HG03159 (cell line): ENCODE results near the gene COL27A1.
"Not testable (repeated sequence)": the region's sequence is repeated elsewhere in the genome, so short reads cannot be mapped to it uniquely, and the experiment has no call there.

ENCODE experiments used
- ATAC-seq: cut with Tn5 transposase; IDR thresholded peaks from one replicate; pipeline ENCODE4 v1.9.1; 2021; ENCODE audit warnings: mild to moderate bottlenecking, moderate library complexity; ENCODE audit not compliant: unreplicated experiment

The COL27A1 gene

GRCh38 chr9:114180696-114181606 is 25.6 kb downstream of the COL27A1 start:
- no peak for ATAC-seq

GRCh38 chr9:114181607-114182409 is 26.5 kb downstream of the COL27A1 start:
- no peak for ATAC-seq

GRCh38 chr9:114183006-114183405 is 27.7 kb downstream of the COL27A1 start:
- ATAC-seq, result no peak

DNA sequence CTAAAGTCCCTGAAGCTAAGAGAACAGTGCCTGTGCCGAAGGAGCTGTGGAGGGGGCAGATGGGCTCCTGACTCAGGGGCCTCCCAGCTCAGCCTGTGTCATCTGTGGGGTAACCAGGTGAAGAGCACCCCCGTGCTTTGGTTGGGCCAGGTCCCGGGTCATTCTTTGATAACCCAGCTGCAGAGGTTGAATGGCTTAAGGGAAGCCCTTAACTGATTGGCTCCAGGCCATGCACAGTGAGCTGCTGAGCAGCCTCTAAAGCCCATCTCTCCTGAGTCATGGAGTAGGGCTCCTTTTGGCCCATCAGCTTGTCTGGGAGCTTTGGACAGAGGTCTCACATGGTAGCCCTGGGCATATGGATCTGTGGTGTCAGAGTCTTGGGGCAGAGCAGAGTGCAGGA is 28.7 kb downstream of the COL27A1 start:
- ATAC-seq, result no peak

GRCh38 chr9:114184866-114185265 is 29.5 kb downstream of the COL27A1 start:
- ATAC-seq, result no peak

- no peak for ATAC-seq
These were observed 30.5 kb downstream of the COL27A1 start for GRCh38 chr9:114185570-114186490.

DNA sequence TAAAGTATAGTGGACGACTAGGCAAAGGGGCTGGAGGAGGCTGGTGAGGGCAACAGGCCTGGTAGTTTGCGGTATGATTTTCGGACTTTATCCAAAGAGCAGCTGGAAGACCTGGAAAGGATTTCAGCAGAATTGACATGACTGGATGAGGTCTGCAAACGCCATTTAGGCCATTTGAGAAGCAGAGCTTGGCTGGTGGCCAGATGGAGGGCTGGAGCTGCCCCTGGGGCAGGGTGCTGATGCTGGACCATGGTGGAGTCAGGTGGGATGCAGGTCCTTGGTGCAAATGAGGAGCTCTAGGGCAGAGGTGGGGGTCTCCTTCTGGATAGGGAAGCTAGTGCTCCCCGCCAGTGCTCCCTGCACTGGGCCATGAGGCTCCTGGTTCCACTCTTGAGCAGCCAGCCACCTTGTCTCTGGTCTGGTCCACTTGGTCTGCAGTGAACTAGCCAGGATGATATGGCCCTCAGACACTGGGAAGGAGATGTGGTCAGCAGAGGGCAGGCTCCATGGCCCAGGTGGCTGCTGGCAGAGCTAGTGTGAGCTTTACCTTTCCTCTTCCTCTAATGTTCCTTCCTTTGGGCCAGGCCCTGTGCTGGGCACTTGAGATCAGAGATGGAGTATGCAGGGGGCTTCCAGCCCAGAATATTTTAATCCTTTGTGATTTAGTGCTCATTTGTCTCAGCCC is 31.4 kb downstream of the COL27A1 start:
- no peak for ATAC-seq

DNA sequence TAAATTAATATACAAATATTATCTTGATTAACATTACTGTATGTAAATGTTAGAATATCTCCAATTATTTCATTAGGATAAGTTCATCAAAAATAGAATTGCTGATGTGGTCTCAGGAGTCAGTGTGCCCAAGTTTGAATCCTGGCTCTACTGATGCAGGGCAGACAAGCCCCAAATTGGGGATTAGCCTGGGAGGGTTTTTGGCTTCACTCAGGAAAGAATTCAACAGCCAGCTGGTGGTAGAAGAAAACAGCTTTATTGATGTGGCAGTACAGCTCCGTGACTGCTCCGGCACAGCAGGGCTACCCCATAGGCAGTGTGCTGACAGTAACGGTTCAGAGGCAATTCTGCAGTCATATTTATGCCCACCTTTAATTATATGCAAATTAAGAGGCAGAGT is 32.5 kb downstream of the COL27A1 start:
- ATAC-seq, result no peak

- no peak for ATAC-seq
These were observed 34.7 kb downstream of the COL27A1 start for GRCh38 chr9:114189823-114190562.

- ATAC-seq, result no peak
These were observed 35.2 kb downstream of the COL27A1 start for GRCh38 chr9:114190563-114190905.

DNA sequence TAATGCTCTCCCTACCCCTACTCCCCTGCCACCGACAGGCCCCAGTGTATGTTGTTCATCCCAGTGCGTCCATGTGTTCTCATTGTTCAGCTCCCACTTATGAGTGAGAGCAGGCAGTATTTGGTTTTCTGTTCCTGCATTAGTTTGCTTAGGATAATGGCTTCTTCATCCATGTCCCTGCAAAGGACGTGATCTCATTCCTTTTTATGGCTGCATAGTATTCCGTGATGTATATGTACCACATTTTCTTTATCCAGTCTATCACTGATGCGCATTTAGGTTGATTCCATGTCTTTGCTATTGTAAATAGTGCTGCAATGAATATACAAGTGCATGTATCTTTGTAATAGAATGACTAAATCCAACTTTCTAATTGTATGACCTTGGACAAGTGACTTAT is 36.1 kb downstream of the COL27A1 start:
- not testable (repeated sequence) for ATAC-seq

DNA sequence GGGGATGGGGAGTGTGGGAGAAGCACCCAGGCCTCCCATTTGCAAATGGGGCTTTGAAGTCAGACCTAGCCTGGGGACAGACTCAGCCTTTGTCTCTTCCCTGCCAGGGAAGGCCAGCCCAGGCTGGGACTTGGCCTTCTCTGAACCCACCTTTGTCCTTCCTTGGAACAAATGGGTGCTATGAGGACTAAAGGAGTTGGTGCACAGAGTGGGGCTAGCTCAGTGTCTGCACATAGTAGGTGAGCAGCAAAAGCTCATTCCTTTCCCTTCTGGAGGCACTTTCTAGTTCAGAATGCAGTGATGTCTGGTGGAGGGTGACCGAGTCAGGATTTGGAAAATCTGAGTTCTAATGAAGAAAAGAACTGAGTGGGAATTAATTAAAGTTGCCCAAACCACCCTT is 37.2 kb downstream of the COL27A1 start:
- ATAC-seq, result no peak

GRCh38 chr9:114193090-114193489 is 37.8 kb downstream of the COL27A1 start:
- ATAC-seq, result no peak

- ATAC-seq, result no peak
These were observed 40.8 kb downstream of the COL27A1 start for GRCh38 chr9:114196117-114196516.

DNA sequence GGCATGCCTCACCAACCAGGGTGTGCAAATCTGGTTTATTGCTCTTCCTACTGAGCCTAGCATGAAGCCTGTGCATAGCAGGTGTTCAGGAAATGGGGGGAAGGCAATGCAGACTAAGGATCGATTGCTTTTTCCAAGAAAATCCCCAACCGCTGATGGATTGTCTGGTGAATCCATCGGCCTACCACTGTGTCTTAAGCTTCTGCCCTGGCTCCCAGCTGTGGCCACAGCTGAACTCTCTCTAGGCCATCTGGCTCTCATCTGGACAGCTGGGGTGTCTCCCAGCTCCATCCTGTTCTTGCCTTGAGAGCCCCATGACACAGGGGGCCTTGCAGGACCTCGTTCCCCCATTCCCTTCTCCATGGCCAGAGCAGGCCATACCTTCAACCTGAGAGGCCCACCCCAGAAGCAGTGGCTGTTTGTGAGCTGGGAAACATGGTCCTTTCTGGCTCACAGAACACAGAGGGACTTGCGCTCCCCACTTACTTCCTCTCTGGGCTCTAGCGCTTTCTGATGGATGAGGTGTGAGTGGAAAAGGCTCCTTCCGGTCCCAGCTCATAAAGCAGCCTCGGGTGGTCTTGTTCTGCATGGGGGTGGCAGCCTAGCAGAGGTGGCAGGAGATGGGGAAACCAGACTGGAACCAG is 41.8 kb downstream of the COL27A1 start:
- no peak for ATAC-seq

DNA sequence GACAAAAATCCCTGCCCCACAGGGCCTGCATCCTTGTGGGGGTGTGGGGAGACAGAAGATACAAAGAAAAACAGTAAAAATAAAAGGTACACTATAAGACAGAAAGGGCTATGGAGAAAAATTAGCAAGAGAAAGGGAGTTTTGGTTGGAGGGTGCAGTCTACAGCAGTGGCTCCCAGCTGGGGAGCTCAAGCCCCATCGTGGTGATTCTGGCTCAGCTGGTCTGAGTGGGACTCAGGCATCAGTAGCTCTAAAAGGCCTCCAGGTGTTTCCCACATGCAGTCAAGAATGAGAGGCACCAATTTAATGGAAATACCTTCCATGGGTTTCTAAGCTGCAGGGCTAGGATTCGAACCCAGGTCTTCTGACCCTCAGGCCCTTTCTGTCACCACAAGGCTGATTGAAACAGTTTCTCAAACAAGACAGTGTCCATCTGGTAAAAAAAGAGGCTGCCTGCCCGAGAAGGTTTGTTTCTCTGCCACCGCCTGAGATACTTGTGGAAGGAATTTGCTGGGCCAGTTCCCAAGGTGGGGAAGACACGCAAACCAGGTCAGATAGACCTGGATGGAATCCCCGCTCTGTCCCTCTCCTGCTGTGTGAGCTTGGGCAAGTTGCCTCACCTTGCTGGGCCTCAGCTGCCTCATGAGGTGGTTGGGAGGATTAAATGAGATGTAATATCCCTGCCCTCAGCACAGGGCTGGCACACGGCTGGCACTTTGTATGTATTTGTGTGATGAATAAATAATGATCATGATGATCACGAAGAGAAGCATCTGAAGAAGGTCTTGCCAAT is 43.1 kb downstream of the COL27A1 start:
- ATAC-seq, result no peak

GRCh38 chr9:114200721-114201300 is 45.5 kb downstream of the COL27A1 start:
- ATAC-seq, result no peak

DNA sequence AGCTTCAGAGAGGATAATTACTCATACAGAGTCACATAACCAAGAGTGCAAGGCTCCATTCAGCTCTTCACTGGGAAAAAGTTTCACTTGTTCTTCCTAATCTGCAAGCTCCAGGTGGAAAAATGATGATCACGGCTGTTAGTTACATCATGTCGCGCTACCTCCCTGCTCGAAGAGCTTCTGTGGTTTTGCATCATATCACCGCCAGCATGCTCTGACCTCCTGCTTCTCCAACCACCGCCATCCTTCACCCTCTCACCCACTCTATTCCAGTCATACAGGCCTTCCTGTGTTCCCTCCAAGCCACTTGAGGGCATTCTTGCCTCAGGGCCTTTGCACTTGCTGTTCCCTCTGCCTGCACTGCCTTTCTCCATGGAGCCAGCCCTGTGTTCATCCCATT is 47.1 kb downstream of the COL27A1 start:
- ATAC-seq, result no peak
